K562 (cell line): ENCODE results near the gene PTPRE. TPM values are rescaled to one million over a fixed set of nuclear protein-coding genes. Genes with fewer than 3 reads are reported as not detected.
A peak's percentile ranks its signal among the peaks of the same experiment; 100 is the strongest.

Experiments
- ATAC-seq: fragments of 200-7000 bp; cut with Tn5 transposase; 3 replicates; pipeline ENCODE4 v1.9.1; 2020; ENCODE audit warnings: moderate library complexity
- BruUV-seq: library from RNA; stranded (reverse); fragments of 400-500 nt; replicated peaks from 2 replicates; lab custom pipeline; 2021; lab: Mats Ljungman, UMichigan
- CTCF ChIA-PET: fragments of 300-600 bp; formaldehyde crosslinking; extraction: SDS; loops from one replicate; lab custom pipeline; 2021; ENCODE audit warnings: low intra/inter-chr PET ratio; lab: Yijun Ruan, JAX
- POLR2A ChIA-PET: fragments of 300-600, 350-650 bp; sonication (Branson Sonifier 250); formaldehyde crosslinking; extraction: SDS; loops from one replicate; lab custom pipeline; 2021; ENCODE audit warnings: antibody characterized with exemption, inconsistent platforms; lab: Yijun Ruan, JAX
- DNase-seq, 4 experiments: peaks; one replicate each; pipeline versions ENCODE4 v3.0.0 to v3.0.0-alpha.2; 2011 to 2018; ENCODE audit warnings: low spot score in 3 of 4, mixed read lengths in 3 of 4; ENCODE audit errors: extremely low read depth in 1 of 4
- FAIRE-seq: peaks from 2 replicates; lab custom pipeline; 2011; peaks lifted over from hg19 to GRCh38; lab: Jason Lieb, UNC
- H2AFZ ChIP-seq: 2 replicates; pipeline ENCODE4 v1.6.0; 2011; ENCODE audit warnings: low read depth, low read length, control low read depth, inconsistent platforms
- H3K27ac ChIP-seq: fragments of 200-600 bp; 3 replicates; pipeline ENCODE4 v1.8.0; 2011; ENCODE audit warnings: low read depth, mild to moderate bottlenecking, control low read depth, inconsistent platforms, low read length, moderate library complexity, mixed read lengths; ENCODE audit errors: extremely low read depth
- H3K27me3 ChIP-seq, 2 experiments: fragments of 300-600 bp in 1 of 2; 2 replicates in 1 of 2; 3 replicates in 1 of 2; pipeline versions ENCODE4 v1.6.0 to v1.8.0; 2011; ENCODE audit warnings: inconsistent platforms in 2 of 2, low read length in 2 of 2, mild to moderate bottlenecking in 1 of 2, mixed read lengths in 1 of 2, moderate library complexity in 1 of 2; ENCODE audit not compliant: control insufficient read depth in 2 of 2, insufficient read depth in 2 of 2
- H3K36me3 ChIP-seq: fragments of 300-600 bp; 3 replicates; pipeline ENCODE4 v1.8.0; 2011; ENCODE audit warnings: mild to moderate bottlenecking, low read length, inconsistent platforms; ENCODE audit not compliant: control insufficient read depth, insufficient read depth
- H3K4me1 ChIP-seq, 2 experiments: fragments of 200-600 bp in 1 of 2; replicated peaks in 1 of 2; 2 replicates in 1 of 2; 3 replicates in 1 of 2; pipeline versions ENCODE4 v1.5.1 to v1.8.0; 2011; ENCODE audit warnings: inconsistent platforms in 2 of 2, low read length in 2 of 2, mild to moderate bottlenecking in 1 of 2, mixed read lengths in 1 of 2, moderate library complexity in 1 of 2; ENCODE audit not compliant: control insufficient read depth in 2 of 2, insufficient read depth in 2 of 2
- H3K4me2 ChIP-seq: 2 replicates; pipeline ENCODE4 v1.6.1; 2011; ENCODE audit warnings: low read length, control low read depth, inconsistent platforms, mixed read lengths; ENCODE audit not compliant: insufficient read depth
- H3K4me3 ChIP-seq: fragments of 200-600 bp; sonication (generic), shearing (Covaris generic); 2 replicates; pipeline ENCODE4 v1.5.1; 2016; ENCODE audit warnings: control low read depth, inconsistent platforms
- H3K79me2 ChIP-seq: fragments of 200-600 bp; 3 replicates; pipeline ENCODE4 v1.8.0; 2011; ENCODE audit warnings: low read length, inconsistent platforms; ENCODE audit not compliant: control insufficient read depth, insufficient read depth
- H3K9ac ChIP-seq, 2 experiments: 2 replicates each; pipeline versions ENCODE4 v1.6.0 to v1.6.1; 2011; ENCODE audit warnings: low read depth in 2 of 2, low read length in 2 of 2, control low read depth in 1 of 2, inconsistent platforms in 1 of 2, mild to moderate bottlenecking in 1 of 2, mixed read lengths in 1 of 2; ENCODE audit not compliant: insufficient read depth in 1 of 2
- H3K9me1 ChIP-seq: one replicate; pipeline ENCODE4 v1.6.0; 2011; ENCODE audit warnings: inconsistent platforms, mild to moderate bottlenecking, low read length, moderate library complexity; ENCODE audit not compliant: control insufficient read depth, insufficient read depth
- H3K9me3 ChIP-seq: replicated peaks from 2 replicates; pipeline ENCODE4 v1.5.1; 2011; ENCODE audit warnings: low read depth, low read length, inconsistent platforms; ENCODE audit not compliant: control insufficient read depth, insufficient read depth
- H4K20me1 ChIP-seq: replicated peaks from 2 replicates; pipeline ENCODE4 v1.6.1; 2011; ENCODE audit warnings: low read length, inconsistent platforms, mixed read lengths; ENCODE audit not compliant: control insufficient read depth, insufficient read depth
- C11orf30 ChIP-seq: fragments of 450-650 bp; IDR thresholded peaks from 2 replicates; pipeline ENCODE4 v1.6.1; 2016; ENCODE audit warnings: low read depth, mild to moderate bottlenecking
- CTBP1 ChIP-seq: fragments of 450-650 bp; IDR thresholded peaks from 2 replicates; pipeline ENCODE4 v1.6.1; 2016; ENCODE audit warnings: borderline replicate concordance
- KAT8 ChIP-seq: fragments of 450-650 bp; IDR thresholded peaks from 2 replicates; pipeline ENCODE4 v1.6.1; 2016; ENCODE audit warnings: low read depth, mild to moderate bottlenecking
- MAFF ChIP-seq: IDR thresholded peaks from 2 replicates; pipeline ENCODE4 v1.6.1; 2012; ENCODE audit warnings: low read length, improper control_type of control experiment
- MAFG ChIP-seq: fragments of 450-650 bp; conservative IDR thresholded peaks from 2 replicates; pipeline ENCODE4 v1.6.1; 2016; ENCODE audit warnings: missing genetic modification characterization, missing compliant biosample characterization
- MAFK ChIP-seq: IDR thresholded peaks from 2 replicates; pipeline ENCODE4 v1.6.1; 2011; ENCODE audit warnings: low read length, improper control_type of control experiment
- THRA ChIP-seq: fragments of 450-650 bp; IDR thresholded peaks from 2 replicates; pipeline ENCODE4 v1.6.1; 2017; ENCODE audit warnings: mild to moderate bottlenecking, moderate library complexity
- ZBED1 ChIP-seq: IDR thresholded peaks from 2 replicates; pipeline ENCODE4 v1.6.1; 2014
- ZNF316 ChIP-seq: fragments of 450-650 bp; IDR thresholded peaks from 2 replicates; pipeline ENCODE4 v1.6.1; 2016
- ZNF551 ChIP-seq: fragments of 250-450 bp; sonication (Bioruptor Pico); IDR thresholded peaks from 2 replicates; pipeline ENCODE4 v1.5.0; 2021; ENCODE audit warnings: mild to moderate bottlenecking, moderate library complexity
- WGBS: fragments of 100-300 bp; shearing (Covaris generic); methylation state at CpG from one replicate; pipeline ENCODE4 v1.1.6; 2016; ENCODE audit warnings: low coverage, mixed read lengths; ENCODE audit not compliant: insufficient coverage; ENCODE audit errors: missing lambda C conversion rate; 5-methylcytosine and 5-hydroxymethylcytosine counted together
- in situ Hi-C: fragments of 300-500 bp; cut with MboI; formaldehyde crosslinking; loops from 4 replicates; pipeline ENCODE4 v1.15.0; 2018; ENCODE audit warnings: inconsistent platforms, mixed read lengths
- intact Hi-C: fragments of 100-400 bp; cut with micrococcal nuclease; formaldehyde crosslinking; loops from 2 replicates; pipeline ENCODE4 v1.14.2; 2022
- polyA plus RNA-seq, 8 experiments: library from polyadenylated mRNA; depleted of rRNA in 4 of 8; stranded (reverse) in 5 of 8; unstranded in 3 of 8; fragments of >200 nt; fragmentation: Nextera tagmentation in 2 of 8; fragmentation: Illumina TruSeq in 1 of 8; extraction: Ambion mirVana in 2 of 8; extraction: Trizol in 1 of 8; gene quantifications; 2 replicates each; pipeline versions ENCODE4 v1.2.1 to v1.2.3, GENCODE V29; 2011 to 2014; ENCODE audit warnings: inconsistent platforms in 1 of 8, missing spikeins in 1 of 8
- total RNA-seq, 7 experiments: library from RNA; depleted of rRNA in 6 of 7; stranded (reverse); fragments of >200 nt in 6 of 7; fragmentation: Illumina TruSeq in 2 of 7; extraction: Trizol in 2 of 7; gene quantifications; 2 replicates each; pipeline versions ENCODE4 v1.2.1 to v1.2.3, GENCODE V29; 2011 to 2021; ENCODE audit warnings: low replicate concordance in 1 of 7

The PTPRE gene
- total and polyA plus RNA-seq, 9 of the 15 experiments (the other 6 are each of a cell fraction or from before 2014, with no cell fraction given): 0.01 to 0.13 (median 0.04) TPM; not detected in 4

- Histone ChIP-seq H2AFZ (no peak overlapping the region), H3K9ac (no peak overlapping the region), H3K9me1 (no peaks in the 10 kb centered on the region), H3K79me2 (no peaks in the 10 kb centered on the region), H3K27ac (no peak overlapping the region), H3K9me3 (no peaks in the 10 kb centered on the region), H4K20me1 (no peaks in the 10 kb centered on the region), H3K36me3 (no peaks in the 10 kb centered on the region), H3K27me3 (peaks cover 0 to 30% of the 10 kb centered on the region in 2 experiments; a peak in 2 of 5 replicates), H3K4me2 (no peak overlapping the region), H3K4me1 (no peaks in the 10 kb centered on the region), H3K4me3 (no peak overlapping the region)
- ChIA-PET POLR2A (no interaction called here), CTCF (no interaction called here)
- ATAC-seq (no peak), FAIRE-seq (no peak), DNase-seq (peak in 1 of 4 experiments; percentile 10)
- in situ Hi-C loops: no loop called here
- TF ChIP-seq MAFK: peak; percentile 20; the same call in 1 of the 2 replicates
- peak; percentile 6; the same call in 1 of the 2 replicates for TF ChIP-seq MAFF
- no peak for TF ChIP-seq ZBED1
- peak; percentile 57 for TF ChIP-seq ZNF316
- peak; percentile 54 for TF ChIP-seq MAFG (tag)
- peak; percentile 50; the same call in 1 of the 2 replicates for TF ChIP-seq C11orf30
- no TSS peak for BruUV-seq
- intact Hi-C loops: no loop called here
- WGBS: under 1% methylated on average over 13 of the region's 17 CpGs
Measured at GRCh38 chr10:128029731-128030369, 122.9 kb downstream of the PTPRE start.

- WGBS: 0% methylated on average over 11 of the region's 17 CpGs
- BruUV-seq: no TSS peak
- in situ Hi-C loops: no loop called here
- Histone ChIP-seq H3K79me2 (no peaks in the 10 kb centered on the region), H2AFZ (no peak overlapping the region), H3K4me1 (no peaks in the 10 kb centered on the region), H3K9me1 (no peaks in the 10 kb centered on the region), H3K9ac (no peak overlapping the region), H4K20me1 (no peaks in the 10 kb centered on the region; the same call in 1 of the 2 replicates), H3K4me3 (no peak overlapping the region), H3K36me3 (no peaks in the 10 kb centered on the region), H3K4me2 (no peak overlapping the region), H3K27ac (no peak overlapping the region), H3K27me3 (peaks cover 0 to 30% of the 10 kb centered on the region in 2 experiments; a peak in 2 of 5 replicates), H3K9me3 (no peaks in the 10 kb centered on the region)
- ChIA-PET CTCF (no interaction called here), POLR2A (no interaction called here)
- FAIRE-seq (no peak), ATAC-seq (no peak), DNase-seq (no peak)
- intact Hi-C loops: no loop called here
- no peak for TF ChIP-seq THRA
- no peak for TF ChIP-seq ZNF551 (CRISPR knock-in tag)
- TF ChIP-seq CTBP1: no peak
- TF ChIP-seq KAT8: no peak
Measured at GRCh38 chr10:128030498-128031072, 123.7 kb downstream of the PTPRE start.
